Measurements from ENCODE around the gene ERICH6.

DNA sequence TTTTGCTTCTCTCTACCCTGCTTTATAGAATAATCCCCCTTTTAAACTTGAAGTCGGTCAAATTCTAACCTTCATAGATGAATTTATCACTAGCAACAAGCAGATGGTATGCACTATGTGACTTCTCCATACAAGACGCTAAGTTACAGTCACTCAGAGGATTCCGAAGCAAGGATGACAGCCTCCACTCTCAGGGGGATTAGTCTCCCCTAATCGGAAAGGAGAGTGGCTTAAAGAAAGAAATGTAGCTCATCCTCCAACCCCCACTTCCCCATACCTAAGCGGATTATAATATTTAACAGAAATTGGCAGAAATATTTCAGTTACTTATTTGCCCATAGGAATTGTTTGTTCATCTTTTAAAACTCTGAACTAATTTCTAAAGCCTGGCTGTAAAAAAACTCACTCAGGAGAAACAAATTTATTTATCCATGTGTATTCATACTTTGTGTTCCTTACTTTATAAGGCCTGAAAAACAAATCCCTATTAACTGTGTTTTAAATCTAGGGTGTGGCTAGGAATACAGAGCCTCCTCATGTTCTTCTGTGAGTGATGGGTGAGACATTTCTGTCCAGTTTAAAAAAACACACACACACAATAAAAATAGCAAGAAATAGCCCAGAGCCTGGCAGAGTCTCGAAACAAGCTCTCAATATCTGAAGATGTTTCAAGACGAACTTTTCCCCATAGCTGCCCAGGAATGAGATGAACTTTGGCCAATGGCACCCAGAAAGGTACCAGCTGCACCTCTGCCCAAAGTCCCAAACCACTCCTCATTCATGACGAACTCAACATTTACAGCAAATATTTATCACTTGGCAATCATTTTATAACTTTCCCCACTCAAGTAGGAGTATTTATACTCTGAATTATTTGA is 40.6 kb upstream of the ERICH6 start:
- TF ChIP-seq HDGF (IDR thresholded peaks at IDR 0.05; ENCODE audit: borderline replicate concordance) (no peak), ZNF384 (IDR thresholded peaks at IDR 0.05) (no peak), SP1 (IDR thresholded peaks at IDR 0.05) (no peak), SUZ12 (IDR thresholded peaks at IDR 0.05) (no peak), TARDBP (IDR thresholded peaks at IDR 0.05) (no peak), FOXK2 (IDR thresholded peaks at IDR 0.05) (no peak), FOXA1 (IDR thresholded peaks at IDR 0.05) (no peak), BHLHE40 (IDR thresholded peaks at IDR 0.05; ENCODE audit: borderline replicate concordance) (no peak), L3MBTL2 (conservative IDR thresholded peaks at IDR 0.05) (no peak), ARNT (IDR thresholded peaks at IDR 0.05) (no peak), FOXM1 (IDR thresholded peaks at IDR 0.05; ENCODE audit: borderline replicate concordance) (no peak), NFRKB (IDR thresholded peaks at IDR 0.05) (no peak), ELF4 (IDR thresholded peaks at IDR 0.05) (no peak)
